HG03064 (cell line): Measurements from ENCODE around the gene LGALS3BP.
"Not testable (repeated sequence)": the region's sequence is repeated elsewhere in the genome, so short reads cannot be mapped to it uniquely, and the experiment has no call there.

Source experiments
- ATAC-seq: cut with Tn5 transposase; IDR thresholded peaks from one replicate; pipeline ENCODE4 v1.9.1; 2021; ENCODE audit warnings: low read depth; ENCODE audit not compliant: unreplicated experiment

LGALS3BP gene

GRCh38 chr17:78966123-78966813 is 13.5 kb downstream of the LGALS3BP start:
- ATAC-seq = no peak

- no peak for ATAC-seq
These were observed 14.2 kb downstream of the LGALS3BP start for GRCh38 chr17:78965491-78965924.

- no peak for ATAC-seq
These were observed 16.3 kb downstream of the LGALS3BP start for GRCh38 chr17:78963378-78963777.

GRCh38 chr17:78962984-78963348 is 16.8 kb downstream of the LGALS3BP start:
- ATAC-seq = not testable (repeated sequence)

- ATAC-seq = no peak
These were observed 17.3 kb downstream of the LGALS3BP start for GRCh38 chr17:78962345-78962983.

- ATAC-seq = no peak
These were observed 18.2 kb downstream of the LGALS3BP start for GRCh38 chr17:78961571-78961970.

GRCh38 chr17:78960928-78961327 is 18.8 kb downstream of the LGALS3BP start:
- no peak for ATAC-seq

GRCh38 chr17:78959803-78960202 is 19.9 kb downstream of the LGALS3BP start:
- ATAC-seq = no peak

GRCh38 chr17:78958641-78959127 is 21.0 kb downstream of the LGALS3BP start:
- no peak for ATAC-seq

- ATAC-seq = no peak
These were observed 22.6 kb downstream of the LGALS3BP start for GRCh38 chr17:78957128-78957527.

- ATAC-seq = no peak
These were observed 23.5 kb downstream of the LGALS3BP start for GRCh38 chr17:78956254-78956653.

GRCh38 chr17:78954684-78955083 is 25.0 kb downstream of the LGALS3BP start:
- ATAC-seq = no peak

- ATAC-seq = no peak
These were observed 26.1 kb downstream of the LGALS3BP start for GRCh38 chr17:78953356-78954350.

GRCh38 chr17:78952706-78953105 is 27.0 kb downstream of the LGALS3BP start:
- no peak for ATAC-seq

- ATAC-seq = no peak
These were observed 27.7 kb downstream of the LGALS3BP start for GRCh38 chr17:78951967-78952551.

- no peak for ATAC-seq
These were observed 28.9 kb downstream of the LGALS3BP start for GRCh38 chr17:78950870-78951269.

- no peak for ATAC-seq
These were observed 32.2 kb downstream of the LGALS3BP start for GRCh38 chr17:78947235-78948149.

- ATAC-seq = no peak
These were observed 33.1 kb downstream of the LGALS3BP start for GRCh38 chr17:78946631-78947030.

- no peak for ATAC-seq
These were observed 33.6 kb downstream of the LGALS3BP start for GRCh38 chr17:78946131-78946530.
